ENCODE results near the gene LRRC26.

The LRRC26 gene

DNA sequence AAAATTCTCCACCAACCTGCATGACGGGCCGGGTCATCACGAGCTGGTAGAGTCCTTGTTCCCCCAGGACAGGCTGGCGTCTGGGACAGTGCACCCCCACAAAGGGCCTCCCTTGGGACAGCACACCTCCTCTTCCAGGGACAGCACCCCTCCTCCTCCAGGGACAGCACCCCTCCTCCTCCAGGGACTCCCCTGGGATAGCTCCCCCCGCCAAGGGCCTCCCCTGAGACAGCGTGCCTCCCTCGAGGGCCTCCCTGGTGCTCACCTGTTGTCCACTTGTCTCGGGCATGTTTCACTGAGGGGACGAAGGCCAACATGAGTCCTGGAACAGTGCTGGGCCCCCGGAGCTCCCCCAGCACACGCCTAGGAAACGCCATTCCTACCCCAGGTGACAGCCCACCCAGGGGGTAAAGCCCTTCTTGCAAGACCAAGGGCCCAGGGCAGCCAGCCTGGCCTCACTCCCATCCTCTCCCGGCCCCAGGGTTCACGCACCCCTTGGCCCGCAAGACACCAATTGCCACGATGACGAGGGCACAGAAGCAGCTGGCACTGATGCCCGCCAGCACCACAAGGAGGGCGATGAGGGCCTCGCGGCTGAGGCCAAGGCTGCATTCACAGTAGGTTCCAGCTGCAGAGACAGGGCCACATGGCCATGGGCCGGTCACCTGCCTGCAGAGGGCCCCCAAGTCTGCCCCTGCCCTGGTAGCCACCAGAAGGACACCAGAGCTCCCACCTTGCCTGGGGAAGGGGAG lies 1.5 kb upstream of the LRRC26 start:
- no peaks in the 10 kb centered on the region for H4K20me1 ChIP-seq (ENCODE audit: insufficient read depth)
- no peak overlapping the region for H3K27ac ChIP-seq
- no peak overlapping the region for H2AFZ ChIP-seq (ENCODE audit: low read depth)
- TF ChIP-seq, protein P1, sequence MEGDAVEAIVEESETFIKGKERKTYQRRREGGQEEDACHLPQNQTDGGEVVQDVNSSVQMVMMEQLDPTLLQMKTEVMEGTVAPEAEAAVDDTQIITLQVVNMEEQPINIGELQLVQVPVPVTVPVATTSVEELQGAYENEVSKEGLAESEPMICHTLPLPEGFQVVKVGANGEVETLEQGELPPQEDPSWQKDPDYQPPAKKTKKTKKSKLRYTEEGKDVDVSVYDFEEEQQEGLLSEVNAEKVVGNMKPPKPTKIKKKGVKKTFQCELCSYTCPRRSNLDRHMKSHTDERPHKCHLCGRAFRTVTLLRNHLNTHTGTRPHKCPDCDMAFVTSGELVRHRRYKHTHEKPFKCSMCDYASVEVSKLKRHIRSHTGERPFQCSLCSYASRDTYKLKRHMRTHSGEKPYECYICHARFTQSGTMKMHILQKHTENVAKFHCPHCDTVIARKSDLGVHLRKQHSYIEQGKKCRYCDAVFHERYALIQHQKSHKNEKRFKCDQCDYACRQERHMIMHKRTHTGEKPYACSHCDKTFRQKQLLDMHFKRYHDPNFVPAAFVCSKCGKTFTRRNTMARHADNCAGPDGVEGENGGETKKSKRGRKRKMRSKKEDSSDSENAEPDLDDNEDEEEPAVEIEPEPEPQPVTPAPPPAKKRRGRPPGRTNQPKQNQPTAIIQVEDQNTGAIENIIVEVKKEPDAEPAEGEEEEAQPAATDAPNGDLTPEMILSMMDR (conservative IDR thresholded peaks at IDR 0.05; ENCODE audit: low read depth, low read length), result no peak
- H3K4me1 ChIP-seq (ENCODE audit: low read depth, poor library complexity, severe bottlenecking), result peaks cover 44% of the 10 kb centered on the region
- H3K79me2 ChIP-seq (ENCODE audit: insufficient read depth, low read depth), result no peaks in the 10 kb centered on the region
- no peaks in the 10 kb centered on the region for H3K36me3 ChIP-seq (ENCODE audit: insufficient read depth)
- H3K4me3 ChIP-seq (IDR thresholded peaks at IDR 0.05; ENCODE audit: insufficient read depth, low read depth, low read length), result no peak overlapping the region
- H3K27me3 ChIP-seq (ENCODE audit: insufficient read depth, low read depth), result peaks cover 22% of the 10 kb centered on the region
- no peak overlapping the region for H3K9ac ChIP-seq
- H3K4me2 ChIP-seq, result no peak overlapping the region

DNA sequence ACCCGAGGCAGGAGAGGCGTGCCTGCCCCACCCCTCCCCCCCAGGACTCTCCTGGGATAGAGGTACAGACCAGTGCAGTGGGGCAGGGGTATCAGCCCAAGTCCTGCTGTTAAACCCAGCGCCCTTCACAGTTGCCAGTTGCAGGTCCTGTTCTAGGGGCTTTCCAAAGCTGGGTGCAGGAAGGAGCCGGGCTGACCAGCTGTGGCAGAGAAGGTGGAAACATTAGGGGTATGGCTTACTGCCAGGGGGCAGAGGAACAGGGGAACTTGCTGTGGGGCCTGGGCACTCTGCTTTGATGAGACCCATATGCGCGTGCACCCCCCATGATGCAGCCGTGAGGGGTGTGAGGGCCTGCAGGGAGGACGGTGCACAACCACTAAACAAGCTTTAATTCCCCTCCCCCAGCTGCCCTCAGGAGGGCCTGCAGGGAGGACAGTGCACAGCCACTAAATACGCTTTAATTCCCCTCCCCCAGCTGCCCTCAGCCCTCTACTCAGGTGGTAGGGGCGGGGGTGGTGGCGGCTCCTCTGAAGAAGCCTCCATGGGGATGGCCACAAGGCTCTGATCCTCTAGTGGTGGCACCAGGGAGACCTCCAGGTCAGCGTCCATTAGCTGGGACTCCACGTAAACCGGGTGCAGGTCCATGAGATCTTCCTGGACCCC lies 766 bp upstream of the LRRC26 start:
- Histone ChIP-seq H3K27me3 (ENCODE audit: insufficient read depth, low read depth) (peaks cover 29% of the 10 kb centered on the region), H3K4me2 (peak overlapping the region; percentile 60), H3K4me3 (IDR thresholded peaks at IDR 0.05; ENCODE audit: insufficient read depth, low read depth, low read length) (no peak overlapping the region), H3K27ac (no peak overlapping the region), H4K20me1 (ENCODE audit: insufficient read depth) (no peaks in the 10 kb centered on the region), H3K9ac (no peak overlapping the region), H2AFZ (ENCODE audit: low read depth) (peak overlapping the region; percentile 26; the same call in 1 of the 2 replicates), H3K4me1 (ENCODE audit: low read depth, poor library complexity, severe bottlenecking) (peaks cover 47% of the 10 kb centered on the region), H3K36me3 (ENCODE audit: insufficient read depth) (no peaks in the 10 kb centered on the region), H3K79me2 (ENCODE audit: insufficient read depth, low read depth) (no peaks in the 10 kb centered on the region)
- TF ChIP-seq, protein P1 (conservative IDR thresholded peaks at IDR 0.05; ENCODE audit: low read depth, low read length), result no peak

- H3K27me3 ChIP-seq (ENCODE audit: insufficient read depth, low read depth), result peaks cover 44% of the 10 kb centered on the region
- peak overlapping the region; percentile 60 for H3K4me2 ChIP-seq
- peak overlapping the region; percentile 26; the same call in 1 of the 2 replicates for H2AFZ ChIP-seq (ENCODE audit: low read depth)
Measured at GRCh38 chr9:137168904-137169856, 671 bp downstream of the LRRC26 start.

DNA sequence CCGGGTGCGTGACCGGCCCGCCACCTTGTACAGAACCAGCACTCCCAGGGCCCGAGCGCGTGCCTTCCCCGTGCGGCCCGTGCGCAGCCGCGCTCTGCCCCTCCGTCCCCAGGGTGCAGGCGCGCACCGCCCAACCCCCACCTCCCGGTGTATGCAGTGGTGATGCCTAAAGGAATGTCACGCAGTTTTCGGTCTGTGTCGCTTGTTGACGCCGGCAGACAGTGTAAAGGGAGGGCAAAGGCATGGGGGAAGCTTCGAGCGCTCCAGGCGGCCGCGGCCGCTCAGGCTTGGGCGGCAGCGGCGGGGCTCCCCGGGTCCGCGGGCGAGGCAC lies 1.3 kb downstream of the LRRC26 start:
- Histone ChIP-seq H4K20me1 (ENCODE audit: insufficient read depth) (no peaks in the 10 kb centered on the region), H3K27me3 (ENCODE audit: insufficient read depth, low read depth) (peaks cover 45% of the 10 kb centered on the region), H3K4me1 (ENCODE audit: low read depth, poor library complexity, severe bottlenecking) (peaks cover 44% of the 10 kb centered on the region), H3K79me2 (ENCODE audit: insufficient read depth, low read depth) (no peaks in the 10 kb centered on the region), H3K27ac (no peak overlapping the region), H3K9ac (no peak overlapping the region), H3K4me2 (peak overlapping the region; percentile 23), H3K36me3 (ENCODE audit: insufficient read depth) (no peaks in the 10 kb centered on the region), H2AFZ (ENCODE audit: low read depth) (no peak overlapping the region), H3K4me3 (IDR thresholded peaks at IDR 0.05; ENCODE audit: insufficient read depth, low read depth, low read length) (no peak overlapping the region)
- TF ChIP-seq, protein P1 (conservative IDR thresholded peaks at IDR 0.05; ENCODE audit: low read depth, low read length), result no peak

More at GRCh38 chr9:137168904-137169856, 671 bp downstream of the LRRC26 start:
- Histone ChIP-seq H3K36me3 (ENCODE audit: insufficient read depth) (no peaks in the 10 kb centered on the region), H3K4me1 (ENCODE audit: low read depth, poor library complexity, severe bottlenecking) (peaks cover 44% of the 10 kb centered on the region), H3K9ac (no peak overlapping the region), H3K27ac (no peak overlapping the region), H4K20me1 (ENCODE audit: insufficient read depth) (no peaks in the 10 kb centered on the region), H3K4me3 (IDR thresholded peaks at IDR 0.05; ENCODE audit: insufficient read depth, low read depth, low read length) (no peak overlapping the region), H3K79me2 (ENCODE audit: insufficient read depth, low read depth) (no peaks in the 10 kb centered on the region)
- TF ChIP-seq, protein P1 (conservative IDR thresholded peaks at IDR 0.05; ENCODE audit: low read depth, low read length), result no peak
